HL-60 (cell line): ENCODE measurements around the gene XYLT1.

Experiments
- GABPA ChIP-seq: IDR thresholded peaks from 2 replicates; pipeline ENCODE4 v1.6.1; 2012; ENCODE audit warnings: low read depth
- POLR2AphosphoS5 ChIP-seq: IDR thresholded peaks from 2 replicates; pipeline ENCODE4 v1.6.1; 2012; ENCODE audit warnings: low read depth
- SPI1 ChIP-seq: IDR thresholded peaks from 2 replicates; pipeline ENCODE4 v1.6.1; 2012; ENCODE audit warnings: low read depth, mild to moderate bottlenecking, borderline replicate concordance
- TF ChIP-seq, protein P1 (sequence below): IDR thresholded peaks from one replicate; pipeline ENCODE4 v1.5.1; 2011; ENCODE audit warnings: low read length, control low read depth, inconsistent platforms; ENCODE audit not compliant: insufficient read depth
- TF ChIP-seq, protein P2 (sequence below): IDR thresholded peaks from 2 replicates; pipeline ENCODE4 v1.6.1; 2012; ENCODE audit warnings: low read depth; ENCODE audit not compliant: insufficient replicate concordance

DNA sequence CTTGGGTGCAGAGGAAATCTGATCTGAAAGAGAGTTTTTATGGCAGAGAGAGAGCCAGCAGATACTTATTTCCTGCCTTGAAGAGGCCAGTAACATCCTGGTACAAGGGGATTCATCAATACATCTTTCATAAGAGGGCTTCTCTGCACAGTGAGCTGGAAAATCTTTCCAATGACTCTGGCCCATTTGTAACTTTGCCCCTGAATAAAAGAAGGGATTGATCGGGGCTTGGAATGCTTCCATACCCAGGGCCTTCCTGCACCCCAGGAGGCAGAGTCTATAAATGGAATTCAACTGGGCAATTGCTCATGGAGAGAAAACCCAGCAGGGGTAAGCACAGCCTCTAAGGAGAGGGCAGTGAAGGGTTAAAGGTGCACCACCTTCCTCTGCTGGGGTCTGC, 163.3 kb downstream of the XYLT1 start:
- TF ChIP-seq, protein P1, sequence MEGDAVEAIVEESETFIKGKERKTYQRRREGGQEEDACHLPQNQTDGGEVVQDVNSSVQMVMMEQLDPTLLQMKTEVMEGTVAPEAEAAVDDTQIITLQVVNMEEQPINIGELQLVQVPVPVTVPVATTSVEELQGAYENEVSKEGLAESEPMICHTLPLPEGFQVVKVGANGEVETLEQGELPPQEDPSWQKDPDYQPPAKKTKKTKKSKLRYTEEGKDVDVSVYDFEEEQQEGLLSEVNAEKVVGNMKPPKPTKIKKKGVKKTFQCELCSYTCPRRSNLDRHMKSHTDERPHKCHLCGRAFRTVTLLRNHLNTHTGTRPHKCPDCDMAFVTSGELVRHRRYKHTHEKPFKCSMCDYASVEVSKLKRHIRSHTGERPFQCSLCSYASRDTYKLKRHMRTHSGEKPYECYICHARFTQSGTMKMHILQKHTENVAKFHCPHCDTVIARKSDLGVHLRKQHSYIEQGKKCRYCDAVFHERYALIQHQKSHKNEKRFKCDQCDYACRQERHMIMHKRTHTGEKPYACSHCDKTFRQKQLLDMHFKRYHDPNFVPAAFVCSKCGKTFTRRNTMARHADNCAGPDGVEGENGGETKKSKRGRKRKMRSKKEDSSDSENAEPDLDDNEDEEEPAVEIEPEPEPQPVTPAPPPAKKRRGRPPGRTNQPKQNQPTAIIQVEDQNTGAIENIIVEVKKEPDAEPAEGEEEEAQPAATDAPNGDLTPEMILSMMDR, result no peak
- TF ChIP-seq GABPA (no peak), POLR2AphosphoS5 (no peak), SPI1 (no peak)
- TF ChIP-seq, protein P2, sequence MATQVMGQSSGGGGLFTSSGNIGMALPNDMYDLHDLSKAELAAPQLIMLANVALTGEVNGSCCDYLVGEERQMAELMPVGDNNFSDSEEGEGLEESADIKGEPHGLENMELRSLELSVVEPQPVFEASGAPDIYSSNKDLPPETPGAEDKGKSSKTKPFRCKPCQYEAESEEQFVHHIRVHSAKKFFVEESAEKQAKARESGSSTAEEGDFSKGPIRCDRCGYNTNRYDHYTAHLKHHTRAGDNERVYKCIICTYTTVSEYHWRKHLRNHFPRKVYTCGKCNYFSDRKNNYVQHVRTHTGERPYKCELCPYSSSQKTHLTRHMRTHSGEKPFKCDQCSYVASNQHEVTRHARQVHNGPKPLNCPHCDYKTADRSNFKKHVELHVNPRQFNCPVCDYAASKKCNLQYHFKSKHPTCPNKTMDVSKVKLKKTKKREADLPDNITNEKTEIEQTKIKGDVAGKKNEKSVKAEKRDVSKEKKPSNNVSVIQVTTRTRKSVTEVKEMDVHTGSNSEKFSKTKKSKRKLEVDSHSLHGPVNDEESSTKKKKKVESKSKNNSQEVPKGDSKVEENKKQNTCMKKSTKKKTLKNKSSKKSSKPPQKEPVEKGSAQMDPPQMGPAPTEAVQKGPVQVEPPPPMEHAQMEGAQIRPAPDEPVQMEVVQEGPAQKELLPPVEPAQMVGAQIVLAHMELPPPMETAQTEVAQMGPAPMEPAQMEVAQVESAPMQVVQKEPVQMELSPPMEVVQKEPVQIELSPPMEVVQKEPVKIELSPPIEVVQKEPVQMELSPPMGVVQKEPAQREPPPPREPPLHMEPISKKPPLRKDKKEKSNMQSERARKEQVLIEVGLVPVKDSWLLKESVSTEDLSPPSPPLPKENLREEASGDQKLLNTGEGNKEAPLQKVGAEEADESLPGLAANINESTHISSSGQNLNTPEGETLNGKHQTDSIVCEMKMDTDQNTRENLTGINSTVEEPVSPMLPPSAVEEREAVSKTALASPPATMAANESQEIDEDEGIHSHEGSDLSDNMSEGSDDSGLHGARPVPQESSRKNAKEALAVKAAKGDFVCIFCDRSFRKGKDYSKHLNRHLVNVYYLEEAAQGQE, result no peak
